Activated CD4-positive, CD25-positive, alpha-beta regulatory T cell treated with anti-CD3 and anti-CD28 coated beads, Interleukin-2, amount 50 U/mL, for 72 hours (primary cell): ENCODE data around the gene TIGD6.
"Not testable (repeated sequence)": the region's sequence is repeated elsewhere in the genome, so short reads cannot be mapped to it uniquely, and the experiment has no call there.

Experiments used
- DNase-seq: peaks from one replicate; pipeline ENCODE4 v3.0.0; 2021

The TIGD6 gene

DNA sequence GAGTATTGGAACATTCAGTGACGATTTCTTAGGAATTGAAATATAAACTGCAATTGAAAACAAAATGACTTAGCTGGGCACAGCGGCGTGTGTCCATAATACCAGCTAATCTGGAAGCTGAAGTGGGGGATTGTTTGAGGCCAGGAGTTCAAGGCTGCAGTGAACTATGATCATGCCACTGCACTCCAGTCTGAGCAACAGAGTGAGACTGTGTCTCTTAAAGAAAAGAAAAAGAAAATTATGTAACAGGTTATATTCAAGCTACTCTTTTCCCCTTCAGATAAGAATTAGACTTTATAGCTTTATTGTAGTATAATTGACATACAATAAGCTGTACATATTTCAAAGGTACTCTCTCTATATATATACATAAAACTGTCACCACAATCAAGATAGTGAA, 33.5 kb downstream of the TIGD6 start:
- no peak for DNase-seq

DNA sequence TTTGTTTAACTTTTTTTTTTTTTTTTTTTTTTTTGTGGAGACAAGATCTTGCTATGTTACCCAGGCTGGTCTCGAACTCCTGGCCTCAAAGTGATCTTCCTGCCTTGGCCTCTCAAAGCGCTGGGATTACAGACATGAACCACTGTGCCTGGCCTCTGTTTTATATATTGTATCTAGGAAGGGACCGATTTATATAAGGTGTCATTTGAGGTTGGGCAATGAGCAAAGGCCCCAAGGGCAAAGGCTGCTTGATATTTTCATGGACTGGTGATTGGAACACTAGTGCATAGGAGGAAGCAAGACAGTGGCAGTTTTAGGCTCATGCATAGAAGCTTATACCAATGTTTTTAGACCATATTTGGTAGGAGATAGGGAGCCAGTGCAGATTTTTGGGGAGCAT, 36.7 kb downstream of the TIGD6 start:
- no peak for DNase-seq

DNA sequence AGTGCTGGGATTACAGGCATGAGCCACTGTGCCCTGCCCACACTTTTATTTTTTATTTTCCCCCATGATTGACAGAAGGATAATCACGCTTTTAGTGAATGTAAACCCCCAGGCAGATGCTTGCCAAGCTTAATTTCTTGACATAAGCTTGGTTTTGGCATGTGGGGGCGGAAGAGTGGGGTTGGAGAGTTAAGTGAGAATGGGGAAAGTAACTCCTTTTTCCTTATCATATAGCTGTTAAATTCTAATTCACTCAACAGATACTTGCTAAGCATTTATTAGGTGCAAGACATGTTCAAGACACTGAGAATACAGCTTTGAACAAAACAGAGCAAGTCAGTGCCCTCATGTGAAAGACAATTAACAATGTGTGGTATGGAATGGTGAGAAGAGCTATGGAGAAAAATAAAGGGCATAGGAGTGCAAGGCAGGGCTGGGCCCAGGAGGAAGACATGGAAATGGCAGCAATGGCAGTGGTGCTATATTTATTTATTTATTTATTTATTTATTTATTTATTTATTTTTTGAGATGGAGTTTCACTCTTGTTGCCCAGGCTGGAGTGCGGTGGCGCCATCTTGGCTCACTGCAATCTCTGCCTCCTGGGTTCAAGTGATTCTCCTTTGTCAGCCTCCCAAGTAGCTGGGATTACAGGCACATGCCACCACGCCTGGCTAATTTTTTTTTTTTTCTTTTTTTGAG, 37.7 kb downstream of the TIGD6 start:
- no peak for DNase-seq

DNA sequence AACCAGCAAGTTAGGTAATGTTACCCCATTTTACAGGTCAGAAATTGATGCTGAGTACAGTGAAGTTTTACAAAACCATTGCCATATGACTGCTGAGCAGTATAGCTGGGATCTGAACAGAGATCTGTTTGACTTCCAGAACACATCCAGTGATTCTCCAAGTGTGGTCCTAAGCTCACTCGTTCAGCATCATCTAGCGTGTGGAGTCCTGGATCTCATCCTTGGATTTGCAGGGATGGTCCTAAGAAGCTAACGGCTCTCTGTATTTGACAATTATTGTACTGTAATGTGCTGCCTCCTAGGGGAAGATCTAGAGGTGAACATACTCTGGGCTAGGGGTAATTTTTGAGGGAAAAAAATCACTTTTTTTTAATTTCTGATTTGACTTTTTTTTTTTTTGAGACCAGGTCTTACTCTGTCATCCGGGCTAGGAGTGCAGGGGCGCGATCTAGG, 38.5 kb downstream of the TIGD6 start:
- no peak for DNase-seq

DNA sequence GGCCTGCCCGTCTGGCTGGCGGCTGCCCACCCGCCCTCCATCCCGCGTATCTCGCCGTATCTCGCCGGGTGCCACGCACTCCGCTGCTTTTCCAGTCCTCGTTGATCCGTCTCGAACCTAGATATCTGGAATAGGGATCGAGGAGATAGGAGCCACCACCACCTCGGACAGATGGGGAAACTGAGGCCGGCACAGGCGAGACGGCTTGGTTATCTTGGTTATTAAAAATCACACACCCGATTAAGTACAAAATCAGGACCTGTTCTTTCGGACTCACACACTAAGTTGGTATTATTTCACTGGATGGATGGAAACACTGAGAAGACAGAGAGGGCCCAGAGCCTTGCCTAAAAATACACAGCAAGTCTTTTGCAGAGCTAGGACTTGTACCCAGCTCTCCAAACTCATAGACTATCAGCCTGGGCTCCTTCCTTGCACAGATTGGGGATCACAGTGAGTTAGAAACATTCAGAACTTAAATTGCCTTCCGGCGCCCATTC, 39.2 kb downstream of the TIGD6 start:
- no peak for DNase-seq

DNA sequence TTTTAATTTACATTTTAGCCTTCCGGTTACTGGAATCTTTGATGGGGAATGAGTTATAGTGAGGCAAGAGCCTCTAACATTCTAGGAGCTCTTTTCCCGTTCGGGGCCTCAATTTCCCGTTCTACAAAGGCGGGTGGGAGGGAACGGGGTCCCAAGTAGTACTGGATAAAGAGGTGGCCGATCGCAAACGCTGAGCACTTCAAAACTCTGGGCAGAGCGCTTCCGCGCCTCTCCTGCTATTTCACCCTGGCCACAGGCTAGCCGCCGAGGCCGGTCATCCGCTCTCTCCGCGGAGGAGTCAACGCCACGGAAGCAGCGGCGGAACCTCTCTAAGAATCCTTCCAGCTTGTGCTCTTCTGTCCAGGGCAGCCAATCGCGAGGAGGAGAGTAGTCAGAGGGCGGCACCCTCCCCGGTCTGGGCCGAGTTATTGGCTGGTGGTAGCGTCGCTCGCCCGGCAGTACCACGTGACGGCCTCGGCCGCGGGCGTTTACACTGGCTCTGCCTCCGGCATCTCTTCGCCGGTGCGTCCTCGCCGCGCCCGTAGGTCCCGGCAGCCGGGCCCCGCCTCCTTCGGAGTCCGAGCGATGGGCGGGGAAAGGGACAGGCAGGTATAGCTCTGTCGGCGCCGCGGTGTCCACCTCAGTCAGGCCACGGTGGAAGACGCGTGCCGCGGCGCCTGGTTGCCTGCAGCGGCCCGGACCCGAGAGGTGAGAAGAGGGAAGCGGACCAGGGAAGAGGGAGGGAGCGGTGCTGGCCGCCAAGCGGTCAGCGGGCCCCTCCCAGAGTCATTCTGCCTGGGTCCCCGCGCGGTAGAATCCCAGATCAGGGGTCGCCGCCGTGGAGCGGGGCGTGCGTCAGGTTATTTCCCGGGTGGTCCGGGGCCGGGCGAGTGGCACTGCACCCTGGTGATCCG, 39.9 kb downstream of the TIGD6 start, which contains the start of gene SLC26A2:
Gene SLC26A2, plus strand, starts transcription at position 487 of the 914 bp plus-strand sequence. CDS start 16,895 bp downstream, outside the sequence.
- peak; percentile 91 for DNase-seq

DNA sequence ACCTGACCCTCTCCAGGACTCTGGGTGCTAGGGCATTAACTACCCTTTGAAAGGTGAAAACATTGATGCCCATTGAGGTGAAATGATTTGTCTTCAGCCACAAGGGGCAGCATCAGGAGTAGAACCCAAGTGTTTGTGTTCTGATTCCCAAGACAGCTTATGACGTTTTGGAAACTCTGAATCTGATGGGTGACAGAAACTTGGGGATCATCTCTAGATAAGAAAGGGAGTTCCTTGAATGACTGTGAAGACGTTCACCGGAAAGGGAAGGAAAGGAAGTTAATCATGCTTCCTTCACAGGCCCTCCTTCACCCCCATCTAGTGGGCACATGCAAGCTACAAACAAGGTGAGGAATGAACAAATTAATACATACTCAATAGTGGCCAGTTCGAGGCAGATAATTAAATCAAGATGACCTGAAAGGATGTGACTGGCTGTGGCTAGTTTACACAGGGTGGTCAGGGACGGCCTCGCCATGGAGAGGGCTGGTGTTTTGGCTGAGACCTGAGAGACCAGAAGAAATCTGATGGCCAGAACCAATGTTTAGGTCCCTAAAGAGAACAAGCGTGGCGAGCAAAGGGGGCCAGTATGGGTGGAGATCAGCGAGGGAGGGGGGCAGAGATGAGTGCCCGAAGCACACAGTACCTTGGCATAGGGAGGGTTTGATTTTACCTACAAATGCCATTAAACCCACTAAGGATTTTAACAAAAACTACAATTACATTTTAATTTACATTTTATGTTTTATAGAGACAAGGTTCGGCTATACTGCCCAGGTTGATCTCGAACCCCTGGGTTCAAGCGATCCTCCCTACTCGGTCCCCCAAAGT, 40.8 kb downstream of the TIGD6 start:
- DNase-seq = peak; percentile 35

DNA sequence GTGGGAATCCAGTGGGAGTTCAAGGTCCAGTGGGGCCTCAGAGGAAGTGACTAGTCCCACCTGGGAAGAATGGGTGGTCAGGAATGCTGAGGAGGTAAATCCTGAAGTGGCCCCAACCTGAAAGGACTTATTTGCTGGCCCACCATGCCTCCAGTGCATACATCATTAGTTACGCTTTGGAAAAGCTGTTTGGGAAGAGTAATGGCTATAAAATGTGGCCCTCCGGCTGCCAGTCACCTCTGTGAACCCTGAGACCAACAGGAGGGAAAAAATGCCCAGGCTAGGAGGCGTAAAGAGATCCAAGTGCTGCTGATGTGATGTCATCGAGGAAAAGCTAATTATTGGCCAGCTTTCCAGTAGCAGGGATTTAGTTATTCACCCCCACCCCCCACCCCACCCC, 42.6 kb downstream of the TIGD6 start:
- DNase-seq = no peak

DNA sequence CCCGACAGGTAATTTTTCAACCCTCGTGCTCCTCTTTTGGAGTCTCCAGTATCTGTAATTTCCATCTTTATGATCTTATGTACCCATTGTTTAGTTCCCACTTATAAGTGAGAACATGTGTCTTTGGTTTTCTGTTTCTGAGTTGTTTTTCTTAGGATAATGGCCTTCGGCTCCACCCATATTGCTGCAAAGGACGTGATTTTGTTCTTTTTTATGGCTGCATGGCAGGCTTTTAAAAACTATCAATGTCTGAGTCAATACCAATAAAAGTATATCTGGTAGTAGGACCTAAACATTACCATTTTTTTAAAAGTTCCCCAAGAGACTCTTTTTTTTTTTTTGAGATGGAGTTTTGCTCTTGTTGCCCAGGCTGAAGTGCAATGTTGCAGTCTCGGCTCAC, 43.8 kb downstream of the TIGD6 start:
- no peak for DNase-seq

DNA sequence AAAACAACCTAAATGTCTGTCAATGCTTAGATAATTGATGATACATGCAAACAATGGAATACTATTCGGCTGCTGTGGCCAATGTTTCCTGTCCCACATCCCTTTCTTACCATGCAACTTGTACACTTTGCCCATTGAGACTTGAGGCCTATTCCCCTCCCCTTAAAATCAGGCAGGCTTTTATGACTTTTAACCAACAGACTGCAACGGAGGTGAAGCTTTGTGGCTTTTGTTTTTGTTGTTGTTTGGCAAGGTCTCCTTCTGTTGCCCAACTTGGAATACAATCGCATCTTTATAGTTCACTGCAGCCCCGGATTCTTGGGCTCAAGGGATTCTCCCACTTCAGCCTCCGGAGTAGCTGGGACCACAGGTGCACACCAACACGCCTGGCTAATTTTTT, 45.7 kb downstream of the TIGD6 start:
- no peak for DNase-seq

DNA sequence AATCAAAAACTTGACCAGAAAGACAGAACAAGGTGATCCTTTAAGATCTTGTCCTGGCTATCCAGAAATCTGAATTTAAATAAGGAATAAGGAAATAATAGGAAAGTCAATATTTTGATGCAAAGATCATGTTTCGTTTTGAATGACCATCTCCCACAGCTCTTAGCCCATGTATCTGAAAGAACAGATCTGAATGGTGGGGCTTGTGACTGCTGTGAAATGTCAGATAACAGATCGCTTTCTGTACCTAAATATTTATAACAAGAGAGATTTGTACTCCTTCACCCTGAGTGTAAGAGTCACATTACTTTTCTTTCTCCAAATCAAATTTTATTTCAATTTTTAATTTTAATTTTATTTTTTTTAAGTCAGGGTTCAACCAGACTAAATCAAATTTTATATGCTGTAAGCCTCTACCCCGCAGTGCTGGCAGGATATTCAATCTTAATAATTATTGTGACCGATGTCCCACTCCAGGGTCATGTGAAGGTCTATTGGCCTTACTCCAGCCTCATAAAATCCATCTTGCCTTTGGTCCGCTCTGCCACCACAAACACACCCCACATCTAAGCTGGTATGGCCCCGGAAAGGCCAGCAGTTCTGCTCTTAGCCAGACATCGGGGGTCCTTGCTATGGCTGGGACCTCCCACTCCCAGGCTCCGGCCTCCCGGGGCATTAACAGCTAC, 46.9 kb downstream of the TIGD6 start:
- DNase-seq = no peak

DNA sequence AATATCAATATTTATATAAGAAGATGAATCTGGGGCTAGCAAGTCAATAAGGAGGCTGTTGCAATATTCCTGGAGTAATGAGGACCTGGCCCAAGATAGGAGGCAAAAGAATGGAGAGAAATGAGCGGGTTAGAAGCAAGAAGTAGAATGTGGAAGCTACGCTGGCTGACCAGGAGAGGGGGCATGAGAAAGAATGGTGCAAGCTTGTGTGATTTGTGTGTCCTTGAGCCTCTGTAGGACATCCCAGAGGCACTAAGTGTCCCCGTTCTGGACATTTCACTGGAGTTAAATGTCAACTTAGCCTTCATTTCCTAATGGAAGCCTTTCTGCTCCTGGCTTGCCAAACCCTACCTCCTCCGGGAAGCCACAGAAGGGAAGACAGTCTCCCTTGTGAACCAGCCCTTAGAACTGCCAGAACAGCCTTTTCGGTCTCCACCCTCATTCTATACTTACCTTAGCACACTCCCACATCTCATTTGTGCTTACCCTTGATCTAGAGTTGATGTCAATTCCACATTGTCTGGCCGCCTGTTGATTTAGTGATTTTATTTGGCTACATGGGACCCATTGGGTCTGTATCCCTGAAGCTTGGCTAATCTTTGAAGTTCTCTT, 49.2 kb downstream of the TIGD6 start:
- DNase-seq = no peak

DNA sequence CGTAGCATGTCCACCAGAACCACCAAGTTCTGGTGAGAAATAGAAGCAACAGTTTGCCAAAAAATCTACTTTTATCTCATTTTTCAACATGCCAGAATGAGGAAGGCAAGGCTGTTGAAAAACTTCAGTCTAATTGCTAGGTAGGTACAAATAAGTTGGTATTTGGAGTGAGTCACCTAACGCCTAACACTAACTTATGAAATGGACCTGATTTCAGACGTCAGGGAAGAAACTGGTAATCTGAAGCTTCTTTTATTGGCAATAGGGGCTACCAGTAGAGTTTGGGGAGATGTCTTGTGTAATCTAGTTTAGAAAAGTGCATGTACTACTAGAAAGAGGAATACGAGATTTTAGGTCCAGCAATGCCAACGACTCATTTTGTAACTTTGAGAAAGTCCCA, 51.5 kb downstream of the TIGD6 start:
- DNase-seq = no peak

DNA sequence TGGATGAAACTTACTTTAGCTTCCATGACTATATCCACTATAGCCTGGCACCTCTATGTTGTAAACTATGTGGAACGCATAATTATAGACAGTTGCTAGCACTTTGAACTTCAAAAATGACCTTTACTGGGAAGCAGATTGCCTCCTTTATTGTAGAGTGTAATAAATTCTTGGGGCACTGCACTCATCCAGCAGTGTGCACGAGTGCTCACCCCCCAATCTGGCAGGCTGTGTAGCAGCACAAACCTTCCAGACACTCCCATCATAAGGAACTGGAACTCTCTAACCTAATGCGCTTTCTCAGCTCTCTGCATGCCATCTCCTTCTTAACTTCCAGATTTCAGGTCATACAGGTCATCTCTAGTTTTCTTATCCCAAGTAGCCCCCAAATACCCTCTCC, 54.3 kb downstream of the TIGD6 start:
- DNase-seq = no peak

DNA sequence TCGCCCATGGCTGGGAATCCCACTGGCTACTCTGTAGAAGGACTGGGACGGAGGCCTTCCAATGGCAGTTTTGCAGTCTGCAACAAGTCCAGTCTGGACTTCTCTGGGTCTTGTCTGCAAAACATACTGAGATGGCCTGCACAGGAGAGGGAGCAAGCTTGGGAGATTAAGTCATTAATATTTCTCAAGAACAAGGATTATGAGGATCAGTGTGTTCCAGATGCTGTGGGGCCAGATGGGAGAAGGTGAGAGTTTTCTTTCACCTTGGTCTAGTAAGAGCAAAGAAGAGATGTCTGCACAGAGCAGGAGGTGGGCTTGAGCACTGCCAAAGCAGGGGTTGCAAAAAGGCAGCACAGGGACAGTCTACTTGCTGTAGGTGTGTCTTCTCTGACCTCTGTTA, 55.8 kb downstream of the TIGD6 start, which contains the start of gene PDE6A:
Gene PDE6A, minus strand, starts transcription at position 128 of the 400 bp plus-strand sequence. Its CDS starts 120 bp downstream, at position 8.
- no peak for DNase-seq

DNA sequence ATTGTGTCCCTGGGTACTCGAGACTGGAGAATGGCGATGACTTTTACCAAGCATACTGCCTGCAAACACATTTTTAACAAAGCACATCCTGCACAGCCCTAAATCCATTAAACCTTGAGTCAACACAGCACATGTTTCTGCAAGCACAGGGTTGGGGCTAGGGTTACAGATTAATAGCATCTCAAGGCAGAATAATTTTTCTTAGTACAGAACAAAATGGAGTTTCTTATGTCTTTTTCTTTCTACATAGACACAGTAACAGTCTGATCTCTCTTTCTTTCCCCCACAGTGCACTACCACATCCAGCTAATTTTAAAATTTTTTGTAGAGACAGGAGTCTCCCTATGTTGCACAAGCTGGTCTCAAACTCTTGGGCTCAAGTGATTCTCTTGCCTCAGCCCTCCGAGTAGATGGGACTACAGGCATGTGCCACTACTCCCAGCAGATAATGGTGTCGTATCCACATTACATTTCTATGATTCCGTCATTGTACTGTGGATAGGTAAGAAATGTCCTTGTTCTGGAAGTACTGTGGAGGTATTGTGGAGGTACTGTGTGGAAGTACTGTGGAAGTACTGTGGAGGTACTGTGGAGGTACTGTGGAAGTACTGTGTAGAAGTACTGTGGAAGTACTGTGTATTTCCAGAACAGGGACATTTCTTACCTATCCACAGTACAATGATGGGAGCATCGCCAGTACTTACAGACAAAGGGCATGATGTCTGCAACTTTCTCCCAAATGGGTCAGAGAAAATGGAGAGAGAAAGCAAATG, 57.1 kb downstream of the TIGD6 start:
- DNase-seq = not testable (repeated sequence)
